NCI-H774 (cell line): ENCODE data around the gene ZNF580.

Experiments used
- DNase-seq: peaks from one replicate; lab custom pipeline; 2025; lab: John Stamatoyannopoulos, UW

The ZNF580 gene

DNA sequence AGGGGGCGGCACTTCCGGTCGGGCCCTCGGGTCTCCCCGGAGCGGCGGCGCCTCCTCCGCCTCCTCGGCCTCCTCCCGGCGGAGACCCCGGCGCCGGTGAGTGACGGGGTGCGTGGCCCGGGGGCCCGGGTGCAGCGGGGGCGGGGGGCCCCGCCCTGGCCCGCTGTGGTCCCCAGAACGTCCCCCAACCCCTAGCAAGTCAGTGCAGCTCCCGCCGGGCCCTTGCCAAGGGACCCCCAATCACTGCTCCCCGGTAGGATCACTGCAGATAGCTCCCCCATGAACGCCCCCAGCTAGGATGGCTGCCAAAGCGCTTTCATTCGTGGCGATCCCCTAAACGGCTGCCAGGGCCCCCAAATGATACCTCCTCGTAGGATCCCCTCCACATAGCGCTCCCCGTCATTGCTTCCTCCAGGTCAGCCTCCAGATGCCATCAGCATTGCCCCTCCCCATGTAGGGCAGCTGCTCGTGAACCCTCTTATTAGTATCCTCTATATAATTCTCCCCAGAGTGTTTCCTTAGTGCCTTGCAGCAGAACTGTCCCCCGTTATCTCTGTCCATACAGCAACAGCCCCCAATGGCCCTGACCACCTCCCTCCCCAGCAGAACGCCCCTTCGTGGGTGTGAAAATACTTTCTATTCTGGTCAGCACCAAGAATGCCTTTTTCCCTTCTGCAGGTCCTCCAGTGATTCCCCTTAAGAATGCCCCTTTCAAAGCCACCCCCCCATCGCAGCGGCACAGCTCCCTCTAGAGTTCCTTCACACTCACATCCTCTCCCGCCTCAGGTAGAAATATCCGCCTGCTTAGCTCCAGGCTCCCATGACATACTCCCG lies 34.9 kb upstream of the ZNF580 start, which contains the start of gene ZNF865:
TSS of gene ZNF865 (plus strand) at position 11 of the 834 bp plus-strand sequence. CDS start 7,972 bp downstream, outside the sequence.
- DNase-seq, result peak; percentile 30

GRCh38 chr19:55606471-55606787 lies 34.4 kb upstream of the ZNF580 start:
- no peak for DNase-seq

DNA sequence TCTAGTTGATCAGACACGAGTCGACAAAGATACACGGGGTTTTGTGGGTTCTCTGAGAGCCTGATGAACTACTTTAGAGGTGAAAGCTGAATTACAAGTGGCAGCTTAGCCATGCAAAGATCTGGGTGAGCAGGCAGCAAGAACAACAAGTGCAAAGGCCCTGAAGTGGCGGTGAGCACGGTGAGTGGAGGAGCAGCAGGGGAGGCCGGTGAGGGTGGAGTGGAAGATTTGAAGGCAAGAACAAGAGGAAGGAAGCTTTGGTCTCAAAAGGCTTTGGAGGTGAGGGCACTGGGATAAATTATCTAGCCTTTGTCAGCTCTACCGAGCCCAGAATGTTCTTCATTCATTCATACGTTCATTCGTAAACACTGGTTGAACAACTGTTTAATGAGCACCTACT lies 34.0 kb upstream of the ZNF580 start:
- DNase-seq, result no peak

DNA sequence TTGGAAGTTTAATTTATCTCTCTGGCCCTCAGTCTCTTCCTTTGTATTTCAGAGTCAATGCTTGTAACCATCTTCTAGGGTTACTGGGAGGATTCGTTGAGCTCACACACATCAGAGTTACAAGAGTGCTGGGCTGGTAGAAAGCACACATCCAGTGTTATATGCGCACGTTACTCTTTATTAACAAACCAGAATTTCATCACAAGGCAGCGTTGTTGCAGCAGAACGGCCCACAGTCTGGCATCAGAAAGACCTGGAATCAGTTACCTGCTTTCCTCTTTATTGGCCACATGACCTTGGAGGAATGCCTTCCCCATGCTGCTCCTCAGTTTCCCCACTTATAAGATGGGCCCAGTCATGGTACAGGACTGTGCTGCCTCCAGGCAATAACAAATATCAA lies 31.5 kb upstream of the ZNF580 start:
- DNase-seq, result no peak

DNA sequence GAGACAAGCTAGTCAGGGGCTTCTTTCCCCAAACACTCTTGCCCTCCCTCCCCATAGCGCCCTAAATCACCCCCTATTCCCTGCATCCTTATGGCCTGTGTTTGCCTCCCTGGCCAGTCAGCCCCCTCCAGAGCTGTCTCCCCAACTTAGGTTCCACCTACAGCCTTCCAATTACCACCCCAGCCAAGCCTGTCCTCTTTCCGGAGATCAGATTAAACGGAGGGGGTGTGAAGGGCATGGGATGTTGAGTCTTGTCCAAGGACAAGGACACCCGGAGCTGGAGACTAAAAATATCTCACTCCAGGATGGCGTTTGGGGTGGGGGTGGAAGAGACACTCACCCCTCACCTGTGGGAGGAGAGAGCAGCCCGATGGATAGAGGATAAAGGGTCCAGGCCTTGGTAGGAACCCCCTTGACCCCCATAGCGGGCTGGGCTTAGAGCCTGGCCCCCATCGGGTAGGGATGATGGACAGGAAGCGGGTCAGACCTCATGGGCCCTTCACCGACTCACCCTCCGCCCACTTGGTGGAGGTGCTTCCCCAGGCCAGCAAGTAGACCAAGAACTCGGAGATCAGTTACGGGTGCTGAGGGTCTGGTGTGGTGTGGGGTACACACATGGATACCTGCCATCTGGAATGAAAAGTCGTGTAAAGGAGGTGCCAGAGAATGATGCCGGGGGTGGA lies 29.4 kb upstream of the ZNF580 start:
- no peak for DNase-seq

- DNase-seq, result no peak
Observed at GRCh38 chr19:55611983-55612645, 28.7 kb upstream of the ZNF580 start.

DNA sequence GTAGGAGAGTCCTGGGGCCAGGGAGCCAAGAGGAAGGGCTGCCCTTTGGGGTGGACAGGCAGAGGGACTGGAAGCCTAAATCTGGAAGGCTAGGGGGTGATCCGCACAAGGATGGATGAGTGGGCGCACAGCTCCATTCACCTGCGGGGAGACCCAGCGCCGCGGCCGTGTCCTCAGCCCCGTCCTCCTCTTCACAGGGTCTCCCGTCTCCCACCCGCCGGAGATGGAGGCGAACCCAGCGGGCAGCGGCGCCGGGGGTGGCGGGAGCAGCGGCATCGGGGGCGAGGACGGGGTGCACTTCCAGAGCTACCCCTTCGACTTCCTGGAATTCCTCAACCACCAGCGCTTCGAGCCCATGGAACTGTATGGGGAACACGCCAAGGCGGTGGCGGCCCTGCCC lies 27.4 kb upstream of the ZNF580 start:
- no peak for DNase-seq

GRCh38 chr19:55613930-55614710 lies 26.7 kb upstream of the ZNF580 start:
- no peak for DNase-seq

DNA sequence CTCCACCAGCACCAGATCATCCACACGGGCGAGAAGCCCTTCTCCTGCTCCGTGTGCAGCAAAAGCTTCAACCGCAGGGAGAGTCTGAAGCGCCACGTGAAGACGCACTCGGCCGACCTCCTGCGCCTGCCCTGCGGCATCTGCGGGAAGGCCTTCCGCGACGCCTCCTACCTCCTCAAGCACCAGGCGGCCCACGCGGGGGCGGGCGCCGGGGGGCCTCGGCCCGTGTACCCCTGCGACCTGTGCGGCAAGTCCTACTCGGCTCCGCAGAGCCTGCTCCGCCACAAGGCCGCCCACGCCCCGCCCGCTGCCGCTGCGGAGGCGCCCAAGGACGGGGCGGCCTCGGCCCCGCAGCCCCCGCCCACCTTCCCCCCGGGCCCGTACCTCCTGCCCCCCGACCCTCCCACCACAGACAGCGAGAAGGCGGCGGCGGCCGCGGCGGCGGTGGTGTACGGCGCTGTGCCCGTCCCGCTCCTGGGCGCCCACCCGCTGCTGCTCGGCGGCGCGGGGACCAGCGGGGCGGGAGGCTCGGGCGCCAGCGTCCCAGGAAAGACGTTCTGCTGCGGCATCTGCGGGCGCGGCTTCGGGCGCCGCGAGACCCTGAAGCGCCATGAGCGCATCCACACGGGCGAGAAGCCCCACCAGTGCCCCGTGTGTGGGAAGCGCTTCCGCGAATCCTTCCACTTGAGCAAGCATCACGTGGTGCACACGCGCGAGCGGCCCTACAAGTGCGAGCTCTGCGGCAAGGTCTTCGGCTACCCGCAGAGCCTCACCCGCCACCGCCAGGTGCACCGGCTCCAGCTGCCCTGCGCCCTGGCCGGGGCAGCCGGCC lies 25.9 kb upstream of the ZNF580 start:
- no peak for DNase-seq

DNA sequence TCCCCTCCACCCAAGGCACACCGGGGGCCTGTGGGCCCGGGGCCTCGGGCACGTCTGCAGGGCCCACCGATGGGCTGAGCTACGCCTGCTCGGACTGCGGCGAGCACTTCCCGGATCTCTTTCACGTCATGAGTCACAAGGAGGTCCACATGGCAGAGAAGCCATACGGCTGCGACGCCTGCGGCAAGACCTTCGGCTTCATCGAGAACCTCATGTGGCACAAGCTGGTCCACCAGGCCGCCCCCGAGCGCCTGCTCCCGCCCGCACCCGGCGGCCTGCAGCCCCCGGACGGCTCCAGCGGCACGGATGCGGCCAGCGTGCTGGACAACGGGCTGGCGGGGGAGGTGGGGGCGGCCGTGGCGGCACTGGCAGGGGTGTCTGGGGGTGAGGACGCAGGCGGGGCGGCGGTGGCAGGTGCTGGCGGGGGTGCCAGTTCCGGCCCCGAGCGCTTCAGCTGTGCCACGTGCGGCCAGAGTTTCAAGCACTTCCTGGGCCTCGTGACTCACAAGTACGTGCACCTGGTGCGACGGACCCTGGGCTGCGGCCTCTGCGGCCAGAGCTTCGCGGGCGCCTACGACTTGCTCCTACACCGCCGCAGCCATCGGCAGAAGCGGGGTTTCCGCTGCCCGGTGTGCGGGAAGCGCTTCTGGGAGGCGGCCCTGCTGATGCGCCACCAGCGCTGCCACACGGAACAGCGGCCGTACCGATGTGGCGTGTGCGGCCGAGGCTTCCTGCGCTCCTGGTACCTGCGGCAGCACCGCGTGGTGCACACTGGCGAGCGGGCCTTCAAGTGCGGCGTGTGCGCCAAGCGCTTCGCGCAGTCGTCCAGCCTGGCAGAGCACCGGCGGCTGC lies 25.0 kb upstream of the ZNF580 start:
- no peak for DNase-seq

- no peak for DNase-seq
Observed at GRCh38 chr19:55616395-55616875, 24.4 kb upstream of the ZNF580 start.

GRCh38 chr19:55617426-55617825 lies 23.4 kb upstream of the ZNF580 start:
- DNase-seq, result no peak

- DNase-seq, result no peak
Observed at GRCh38 chr19:55618426-55618825, 22.4 kb upstream of the ZNF580 start.

- no peak for DNase-seq
Observed at GRCh38 chr19:55619286-55619685, 21.5 kb upstream of the ZNF580 start.

- DNase-seq, result no peak
Observed at GRCh38 chr19:55620410-55621204, 20.2 kb upstream of the ZNF580 start.

- DNase-seq, result no peak
Observed at GRCh38 chr19:55621205-55621672, 19.6 kb upstream of the ZNF580 start.

DNA sequence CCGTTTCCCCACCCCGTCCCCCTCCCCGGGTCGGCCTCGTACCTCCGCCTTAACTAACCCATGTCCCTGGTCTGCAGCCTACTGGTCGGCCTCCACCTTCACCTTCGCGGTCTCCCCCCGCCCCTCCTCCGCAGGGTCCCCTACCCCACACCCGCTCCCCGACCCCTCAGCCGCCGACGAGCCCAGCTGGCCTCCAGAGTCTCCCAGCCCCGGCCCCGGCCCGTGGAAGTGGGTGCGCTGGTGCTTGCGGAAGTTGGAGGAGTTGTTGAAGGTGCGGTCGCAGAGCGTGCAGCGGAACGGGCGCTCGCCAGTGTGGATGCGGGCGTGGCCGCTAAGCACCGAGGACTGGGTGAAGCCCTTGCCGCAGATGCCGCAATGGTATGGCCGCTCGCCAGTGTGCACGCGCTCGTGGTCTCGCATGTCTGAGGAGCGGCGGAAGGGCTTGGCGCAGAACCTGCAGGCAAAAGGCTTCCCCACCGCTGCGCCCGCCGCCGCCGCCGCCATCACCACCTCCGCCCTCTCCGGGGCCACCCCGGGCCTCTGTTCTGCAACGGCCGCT lies 19.1 kb upstream of the ZNF580 start:
- no peak for DNase-seq

DNA sequence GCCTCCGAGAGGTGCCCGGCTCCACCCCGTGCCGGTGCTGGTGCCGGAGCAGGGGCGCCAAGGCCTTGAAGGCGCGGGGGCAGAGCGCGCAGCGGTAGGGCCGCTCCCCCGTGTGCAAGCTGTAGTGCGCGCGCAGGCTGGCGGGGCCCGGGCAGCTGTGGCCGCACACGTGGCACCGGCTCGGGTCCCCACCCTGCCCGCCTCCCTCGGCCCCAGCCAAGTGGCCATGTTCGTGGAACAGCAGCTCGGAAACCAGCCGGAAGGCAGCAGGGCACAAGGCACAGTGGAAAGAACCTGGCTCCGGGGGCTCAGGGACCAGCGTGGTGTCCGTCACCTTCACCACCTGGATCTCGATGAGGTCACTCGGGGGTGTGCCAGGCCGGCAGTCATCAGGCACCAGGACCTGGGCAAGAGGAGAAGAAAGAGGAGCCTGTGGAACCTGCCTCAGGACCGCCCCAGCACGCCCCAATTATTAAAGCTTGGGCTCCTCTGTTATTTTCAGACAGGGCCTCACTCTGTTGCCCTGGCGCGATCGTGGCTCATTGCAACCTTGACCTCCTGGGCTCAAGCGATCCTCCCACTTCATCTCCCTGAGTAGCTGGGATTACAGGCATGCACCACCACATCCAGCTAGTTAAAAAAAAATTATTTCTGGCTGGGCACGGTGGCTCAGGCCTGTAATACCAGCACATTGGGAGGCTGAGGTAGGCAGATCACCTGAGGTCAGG lies 18.4 kb upstream of the ZNF580 start:
- DNase-seq, result no peak
